GM12878 (cell line): ENCODE measurements around the gene EMC6. TPM values are rescaled to one million over a fixed set of nuclear protein-coding genes. Genes with fewer than 3 reads are reported as not detected.

Source experiments
- ATAC-seq: fragments of 200-7000 bp; cut with Tn5 transposase; 3 replicates; pipeline ENCODE4 v1.9.1; 2020; ENCODE audit warnings: mild to moderate bottlenecking, moderate library complexity
- BruUV-seq: library from RNA; stranded (reverse); fragments of 400-500 nt; replicated peaks from 2 replicates; lab custom pipeline; 2021; lab: Mats Ljungman, UMichigan
- CTCF ChIA-PET: fragments of 300-600 bp; sonication (Branson Sonifier 250); formaldehyde crosslinking; extraction: SDS; loops from one replicate; lab custom pipeline; 2021; ENCODE audit warnings: inconsistent platforms; lab: Yijun Ruan, JAX
- POLR2A ChIA-PET: fragments of 350-600 bp; formaldehyde crosslinking; extraction: SDS; loops from one replicate; lab custom pipeline; 2021; ENCODE audit warnings: inconsistent platforms; lab: Charles Lee
- RAD21 ChIA-PET: fragments of 300-600 bp; sonication (Branson Sonifier 250); formaldehyde crosslinking; loops from one replicate; lab custom pipeline; 2023; ENCODE audit warnings: antibody characterized with exemption; ENCODE audit not compliant: unreplicated experiment; lab: Charles Lee
- SMC1A ChIA-PET: fragments of 300-600 bp; sonication (Branson Sonifier 250); formaldehyde crosslinking; loops from one replicate; lab custom pipeline; 2023; ENCODE audit not compliant: unreplicated experiment, uncharacterized antibody; lab: Charles Lee
- DNase-seq: peaks from one replicate; pipeline ENCODE4 v3.0.0-alpha.2; 2011; ENCODE audit warnings: low read depth, low spot score
- FAIRE-seq: peaks from 3 replicates; lab custom pipeline; 2011; peaks lifted over from hg19 to GRCh38; lab: Jason Lieb, UNC
- H2AFZ ChIP-seq: 2 replicates; pipeline ENCODE4 v1.6.0; 2011; ENCODE audit warnings: low read depth, low read length, control low read depth; ENCODE audit not compliant: control insufficient read depth
- H3K27ac ChIP-seq: 2 replicates; pipeline ENCODE4 v1.5.1; 2011; ENCODE audit warnings: control low read depth; ENCODE audit not compliant: control insufficient read depth, insufficient read depth
- H3K27me3 ChIP-seq, 2 experiments: replicated peaks in 1 of 2; 2 replicates each; pipeline versions ENCODE4 v1.6.0 to v1.6.1; 2011; ENCODE audit warnings: low read length in 1 of 2; ENCODE audit not compliant: control insufficient read depth in 2 of 2, insufficient read depth in 2 of 2
- H3K36me3 ChIP-seq, 2 experiments: 2 replicates each; pipeline ENCODE4 v1.5.1; 2011; ENCODE audit warnings: low read length in 1 of 2; ENCODE audit not compliant: control insufficient read depth in 2 of 2, insufficient read depth in 2 of 2
- H3K4me1 ChIP-seq: 2 replicates; pipeline ENCODE4 v1.6.1; 2011; ENCODE audit warnings: mild to moderate bottlenecking, low read length, moderate library complexity, mixed read lengths; ENCODE audit not compliant: control insufficient read depth, insufficient read depth
- H3K4me2 ChIP-seq: 2 replicates; pipeline ENCODE4 v1.6.0; 2011; ENCODE audit warnings: control low read depth; ENCODE audit not compliant: control insufficient read depth, insufficient read depth
- H3K4me3 ChIP-seq: fragments of 200-600 bp; sonication (generic); 2 replicates; pipeline ENCODE4 v1.5.1; 2016
- H3K79me2 ChIP-seq: 2 replicates; pipeline ENCODE4 v1.6.0; 2011; ENCODE audit warnings: low read length; ENCODE audit not compliant: control insufficient read depth, insufficient read depth
- H3K9ac ChIP-seq: 2 replicates; pipeline ENCODE4 v1.8.0; 2011; ENCODE audit warnings: low read length, control low read depth, mixed read lengths; ENCODE audit not compliant: control insufficient read depth, insufficient read depth
- H3K9me3 ChIP-seq: replicated peaks from 3 replicates; pipeline ENCODE4 v1.5.1; 2011; ENCODE audit warnings: mild to moderate bottlenecking, low read length; ENCODE audit not compliant: control insufficient read depth, insufficient read depth
- H4K20me1 ChIP-seq: 2 replicates; pipeline ENCODE4 v1.6.0; 2011; ENCODE audit not compliant: control insufficient read depth, insufficient read depth
- BCL11A ChIP-seq: IDR thresholded peaks from 2 replicates; pipeline ENCODE4 v1.6.1; 2011; ENCODE audit warnings: low read depth, low read length
- CBX3 ChIP-seq: fragments of 200-600 bp; sonication (generic); IDR thresholded peaks from 2 replicates; pipeline ENCODE4 v1.6.1; 2016; ENCODE audit warnings: low read depth, borderline replicate concordance
- IRF4 ChIP-seq: IDR thresholded peaks from 2 replicates; pipeline ENCODE4 v1.6.1; 2011; ENCODE audit warnings: low read depth, low read length
- MYB ChIP-seq: fragments of 150-350 bp; IDR thresholded peaks from 2 replicates; pipeline ENCODE4 v1.6.1; 2014; ENCODE audit warnings: mild to moderate bottlenecking, low read depth, low read length, borderline replicate concordance
- NFIC ChIP-seq: IDR thresholded peaks from 2 replicates; pipeline ENCODE4 v1.6.1; 2012; ENCODE audit warnings: low read depth, mild to moderate bottlenecking, inconsistent platforms, low read length, moderate library complexity
- RAD21 ChIP-seq: IDR thresholded peaks from 2 replicates; pipeline ENCODE4 v1.6.1; 2011; ENCODE audit warnings: mild to moderate bottlenecking, low read depth, low read length, moderate library complexity; ENCODE audit not compliant: insufficient read depth
- SMARCA5 ChIP-seq: fragments of 450-650 bp; IDR thresholded peaks from 2 replicates; pipeline ENCODE4 v1.6.1; 2017; ENCODE audit warnings: mild to moderate bottlenecking
- WGBS: methylation state at CpG from one replicate; pipeline ENCODE4 v1.1.6; 2016; ENCODE audit warnings: low lambda C conversion rate; ENCODE audit not compliant: insufficient replicate concordance, insufficient coverage; ENCODE audit errors: missing lambda C conversion rate; 5-methylcytosine and 5-hydroxymethylcytosine counted together
- in situ Hi-C: fragments of 300-500 bp; cut with MboI; formaldehyde crosslinking; loops from 9 replicates; pipeline ENCODE4 v1.14.3; 2018; ENCODE audit warnings: mixed read lengths
- intact Hi-C: fragments of 100-400 bp; cut with micrococcal nuclease; formaldehyde crosslinking; loops from one replicate; pipeline ENCODE4 v1.14.2; 2022; ENCODE audit not compliant: unreplicated experiment
- polyA plus RNA-seq, 11 experiments: library from polyadenylated mRNA; depleted of rRNA in 4 of 11; unstranded in 6 of 11; stranded (reverse) in 5 of 11; fragments of >200 nt; fragmentation: Nextera tagmentation in 4 of 11; fragmentation: Illumina TruSeq in 1 of 11; extraction: Ambion mirVana in 4 of 11; extraction: Trizol in 1 of 11; gene quantifications; 1 replicate in 1 of 11; 2 replicates in 10 of 11; pipeline versions ENCODE4 v1.2.1 to v1.2.3, GENCODE V29; 2011 to 2016; ENCODE audit warnings: inconsistent platforms in 2 of 11, missing spikeins in 2 of 11, low read depth in 1 of 11
- total RNA-seq, 4 experiments: library from RNA; depleted of rRNA in 3 of 4; stranded (reverse); fragments of >200 nt in 3 of 4; fragmentation: Illumina TruSeq in 1 of 4; extraction: Trizol in 1 of 4; gene quantifications; 2 replicates each; pipeline versions ENCODE4 v1.2.1 to v1.2.3, GENCODE V29; 2013 to 2021
- TF ChIP-seq, protein P1 (sequence below): fragments of 450-650 bp; IDR thresholded peaks from 2 replicates; pipeline ENCODE4 v1.6.1; 2014; ENCODE audit warnings: mild to moderate bottlenecking
- TF ChIP-seq, protein P2 (sequence below): IDR thresholded peaks from 2 replicates; pipeline ENCODE4 v1.6.1; 2011; ENCODE audit warnings: mild to moderate bottlenecking, low read depth, low read length, moderate library complexity; ENCODE audit not compliant: insufficient replicate concordance
- TF ChIP-seq, protein P3 (sequence below): fragments of 150-350 bp; IDR thresholded peaks from 2 replicates; pipeline ENCODE4 v1.6.1; 2014; ENCODE audit warnings: mild to moderate bottlenecking, low read depth, low read length
- TF ChIP-seq, protein P4 (sequence below), 3 experiments: IDR thresholded peaks in 2 of 3; conservative IDR thresholded peaks in 1 of 3; 2 replicates each; pipeline ENCODE4 v1.5.1; 2011; ENCODE audit warnings: low read depth in 3 of 3, low read length in 3 of 3, mild to moderate bottlenecking in 3 of 3, control low read depth in 2 of 3, moderate library complexity in 2 of 3, inconsistent platforms in 1 of 3, mixed read lengths in 1 of 3; ENCODE audit not compliant: control insufficient read depth in 2 of 3, insufficient read depth in 1 of 3; ENCODE audit errors: extremely low read depth in 1 of 3
- TF ChIP-seq, protein P5 (sequence below): fragments of 450-650 bp; formaldehyde crosslinking; IDR thresholded peaks from 2 replicates; pipeline ENCODE4 v1.4.0; 2022; ENCODE audit warnings: mild to moderate bottlenecking, moderate library complexity

The EMC6 gene
- total and polyA plus RNA-seq, 10 of the 15 experiments (the other 5 are each of a cell fraction or from before 2014, with no cell fraction given) = 5.1 to 172 (median 35.9) TPM

DNA sequence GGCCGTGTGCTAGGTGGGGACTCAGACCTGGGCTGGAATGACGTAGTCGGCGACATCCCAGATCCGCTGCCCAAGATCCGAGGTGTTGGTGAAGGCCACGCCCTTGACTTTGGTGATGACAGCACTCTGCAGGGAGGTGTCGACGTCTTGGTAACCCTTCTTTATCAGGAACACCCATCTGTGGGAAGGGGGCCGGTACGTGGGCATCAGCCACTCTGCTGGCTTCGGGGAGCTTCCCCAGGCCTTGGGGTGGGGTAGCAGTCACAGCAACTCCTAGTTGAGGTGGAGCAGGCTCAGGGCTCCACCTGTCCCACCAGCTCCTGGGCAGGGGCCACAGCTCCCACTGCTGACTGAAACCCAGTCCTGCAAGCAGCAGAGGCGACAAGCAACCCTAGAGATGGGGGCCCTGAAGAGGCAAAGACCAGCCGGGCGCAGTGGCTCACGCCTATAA lies 23.0 kb downstream of the EMC6 start (continued):
- no peak for TF ChIP-seq CBX3
- TF ChIP-seq, protein P1, sequence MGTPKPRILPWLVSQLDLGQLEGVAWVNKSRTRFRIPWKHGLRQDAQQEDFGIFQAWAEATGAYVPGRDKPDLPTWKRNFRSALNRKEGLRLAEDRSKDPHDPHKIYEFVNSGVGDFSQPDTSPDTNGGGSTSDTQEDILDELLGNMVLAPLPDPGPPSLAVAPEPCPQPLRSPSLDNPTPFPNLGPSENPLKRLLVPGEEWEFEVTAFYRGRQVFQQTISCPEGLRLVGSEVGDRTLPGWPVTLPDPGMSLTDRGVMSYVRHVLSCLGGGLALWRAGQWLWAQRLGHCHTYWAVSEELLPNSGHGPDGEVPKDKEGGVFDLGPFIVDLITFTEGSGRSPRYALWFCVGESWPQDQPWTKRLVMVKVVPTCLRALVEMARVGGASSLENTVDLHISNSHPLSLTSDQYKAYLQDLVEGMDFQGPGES = no peak

DNA sequence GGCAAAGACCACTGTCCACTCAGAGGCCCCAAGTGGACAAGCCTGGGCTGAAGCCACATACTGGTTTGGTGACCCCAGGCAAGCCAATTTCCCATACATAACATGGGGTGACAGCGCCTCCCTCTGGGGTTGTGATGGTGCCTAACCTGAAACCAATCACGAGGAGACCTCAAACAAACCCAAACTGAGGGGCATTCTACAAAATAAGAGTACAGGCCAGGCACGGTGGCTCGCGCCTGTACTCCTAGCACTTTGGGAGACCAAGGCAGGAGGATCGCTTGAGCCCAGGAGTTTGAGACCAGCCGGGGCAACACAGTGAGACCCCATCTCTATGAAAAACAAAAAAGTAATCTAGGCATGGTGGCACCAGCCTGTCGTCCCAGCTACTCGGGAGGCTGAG lies 23.7 kb downstream of the EMC6 start:
- no peaks in the 10 kb centered on the region for H3K27me3 ChIP-seq
- H3K79me2 ChIP-seq = peaks cover 13% of the 10 kb centered on the region
- DNase-seq (no peak), ATAC-seq (no peak), FAIRE-seq (no peak)
- H3K4me1 ChIP-seq = peaks cover 32% of the 10 kb centered on the region
- H3K36me3 ChIP-seq = no peaks in the 10 kb centered on the region; a peak in 1 of 4 replicates
- no peak overlapping the region for H3K4me2 ChIP-seq
- in situ Hi-C loops = no loop called here
- 77% methylated on average over 9 of the region's 9 CpGs for WGBS
- RAD21 ChIA-PET = no interaction called here
- intact Hi-C loops = loop anchor here (2.0 to 5.0 kb wide), 2 partner anchors 35 to 104 kb away; no protein-coding TSS in a partner anchor
- H3K9ac ChIP-seq = no peak overlapping the region
- TF ChIP-seq SMARCA5 (0 out of 2 replicates have a peak, but pooled peaks have one; percentile 33), RAD21 (0 out of 2 replicates have a peak, but pooled peaks have one; percentile 17), IRF4 (no peak), MYB (no peak), BCL11A (no peak), NFIC (no peak)
- TF ChIP-seq, protein P2, sequence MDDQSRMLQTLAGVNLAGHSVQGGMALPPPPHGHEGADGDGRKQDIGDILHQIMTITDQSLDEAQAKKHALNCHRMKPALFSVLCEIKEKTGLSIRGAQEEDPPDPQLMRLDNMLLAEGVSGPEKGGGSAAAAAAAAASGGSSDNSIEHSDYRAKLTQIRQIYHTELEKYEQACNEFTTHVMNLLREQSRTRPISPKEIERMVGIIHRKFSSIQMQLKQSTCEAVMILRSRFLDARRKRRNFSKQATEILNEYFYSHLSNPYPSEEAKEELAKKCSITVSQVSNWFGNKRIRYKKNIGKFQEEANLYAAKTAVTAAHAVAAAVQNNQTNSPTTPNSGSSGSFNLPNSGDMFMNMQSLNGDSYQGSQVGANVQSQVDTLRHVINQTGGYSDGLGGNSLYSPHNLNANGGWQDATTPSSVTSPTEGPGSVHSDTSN = no peak
- TF ChIP-seq, protein P3, sequence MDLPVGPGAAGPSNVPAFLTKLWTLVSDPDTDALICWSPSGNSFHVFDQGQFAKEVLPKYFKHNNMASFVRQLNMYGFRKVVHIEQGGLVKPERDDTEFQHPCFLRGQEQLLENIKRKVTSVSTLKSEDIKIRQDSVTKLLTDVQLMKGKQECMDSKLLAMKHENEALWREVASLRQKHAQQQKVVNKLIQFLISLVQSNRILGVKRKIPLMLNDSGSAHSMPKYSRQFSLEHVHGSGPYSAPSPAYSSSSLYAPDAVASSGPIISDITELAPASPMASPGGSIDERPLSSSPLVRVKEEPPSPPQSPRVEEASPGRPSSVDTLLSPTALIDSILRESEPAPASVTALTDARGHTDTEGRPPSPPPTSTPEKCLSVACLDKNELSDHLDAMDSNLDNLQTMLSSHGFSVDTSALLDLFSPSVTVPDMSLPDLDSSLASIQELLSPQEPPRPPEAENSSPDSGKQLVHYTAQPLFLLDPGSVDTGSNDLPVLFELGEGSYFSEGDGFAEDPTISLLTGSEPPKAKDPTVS = no peak
- TF ChIP-seq, protein P4, sequence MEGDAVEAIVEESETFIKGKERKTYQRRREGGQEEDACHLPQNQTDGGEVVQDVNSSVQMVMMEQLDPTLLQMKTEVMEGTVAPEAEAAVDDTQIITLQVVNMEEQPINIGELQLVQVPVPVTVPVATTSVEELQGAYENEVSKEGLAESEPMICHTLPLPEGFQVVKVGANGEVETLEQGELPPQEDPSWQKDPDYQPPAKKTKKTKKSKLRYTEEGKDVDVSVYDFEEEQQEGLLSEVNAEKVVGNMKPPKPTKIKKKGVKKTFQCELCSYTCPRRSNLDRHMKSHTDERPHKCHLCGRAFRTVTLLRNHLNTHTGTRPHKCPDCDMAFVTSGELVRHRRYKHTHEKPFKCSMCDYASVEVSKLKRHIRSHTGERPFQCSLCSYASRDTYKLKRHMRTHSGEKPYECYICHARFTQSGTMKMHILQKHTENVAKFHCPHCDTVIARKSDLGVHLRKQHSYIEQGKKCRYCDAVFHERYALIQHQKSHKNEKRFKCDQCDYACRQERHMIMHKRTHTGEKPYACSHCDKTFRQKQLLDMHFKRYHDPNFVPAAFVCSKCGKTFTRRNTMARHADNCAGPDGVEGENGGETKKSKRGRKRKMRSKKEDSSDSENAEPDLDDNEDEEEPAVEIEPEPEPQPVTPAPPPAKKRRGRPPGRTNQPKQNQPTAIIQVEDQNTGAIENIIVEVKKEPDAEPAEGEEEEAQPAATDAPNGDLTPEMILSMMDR (IDR thresholded peaks at IDR 0.05 in 2 of 3, conservative IDR thresholded peaks at IDR 0.05 in 1 of 3; ENCODE audit: control insufficient read depth in 2 of 3, extremely low read depth in 1 of 3, insufficient read depth in 1 of 3, low read depth in 3 of 3, low read length in 3 of 3) = peak in 2 of 3 experiments; percentile 12 to 15; a peak in 1 of 6 replicates
- TF ChIP-seq, protein P5, sequence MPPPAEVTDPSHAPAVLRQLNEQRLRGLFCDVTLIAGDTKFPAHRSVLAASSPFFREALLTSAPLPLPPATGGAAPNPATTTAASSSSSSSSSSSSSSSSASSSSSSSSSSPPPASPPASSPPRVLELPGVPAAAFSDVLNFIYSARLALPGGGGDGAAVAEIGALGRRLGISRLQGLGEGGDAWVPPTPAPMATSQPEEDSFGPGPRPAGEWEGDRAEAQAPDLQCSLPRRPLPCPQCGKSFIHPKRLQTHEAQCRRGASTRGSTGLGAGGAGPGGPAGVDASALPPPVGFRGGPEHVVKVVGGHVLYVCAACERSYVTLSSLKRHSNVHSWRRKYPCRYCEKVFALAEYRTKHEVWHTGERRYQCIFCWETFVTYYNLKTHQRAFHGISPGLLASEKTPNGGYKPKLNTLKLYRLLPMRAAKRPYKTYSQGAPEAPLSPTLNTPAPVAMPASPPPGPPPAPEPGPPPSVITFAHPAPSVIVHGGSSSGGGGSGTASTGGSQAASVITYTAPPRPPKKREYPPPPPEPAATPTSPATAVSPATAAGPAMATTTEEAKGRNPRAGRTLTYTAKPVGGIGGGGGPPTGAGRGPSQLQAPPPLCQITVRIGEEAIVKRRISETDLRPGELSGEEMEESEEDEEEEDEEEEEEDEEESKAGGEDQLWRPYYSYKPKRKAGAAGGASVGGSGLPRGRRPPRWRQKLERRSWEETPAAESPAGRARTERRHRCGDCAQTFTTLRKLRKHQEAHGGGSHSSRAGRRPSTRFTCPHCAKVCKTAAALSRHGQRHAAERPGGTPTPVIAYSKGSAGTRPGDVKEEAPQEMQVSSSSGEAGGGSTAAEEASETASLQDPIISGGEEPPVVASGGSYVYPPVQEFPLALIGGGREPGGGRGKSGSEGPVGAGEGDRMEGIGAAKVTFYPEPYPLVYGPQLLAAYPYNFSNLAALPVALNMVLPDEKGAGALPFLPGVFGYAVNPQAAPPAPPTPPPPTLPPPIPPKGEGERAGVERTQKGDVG (CRISPR knock-in tag) = no peak
- BruUV-seq = no TSS peak
- CTCF ChIA-PET = interaction anchor here (1.0 to 2.5 kb wide), 5 partner anchors 10 to 90 kb away, joined by 3 to 10 read pairs (median 7); no protein-coding TSS in a partner anchor
- H2AFZ ChIP-seq = no peak overlapping the region
- H3K9me3 ChIP-seq = peaks cover 2% of the 10 kb centered on the region; the same call in 1 of the 3 replicates
- POLR2A ChIA-PET = interaction anchor here (0.7 kb wide), 1 partner anchor 124 kb away, joined by 3 read pairs; no protein-coding TSS in a partner anchor
- H3K4me3 ChIP-seq = no peak overlapping the region
- H3K27ac ChIP-seq = no peak overlapping the region
- H4K20me1 ChIP-seq = no peaks in the 10 kb centered on the region
- SMC1A ChIA-PET = interaction anchor here (1.7 kb wide), 1 partner anchor 18 kb away, joined by 3 read pairs; no protein-coding TSS in a partner anchor
